Brain microvascular endothelial cell (primary cell): Measurements from ENCODE around the gene TEX51.

Source experiments
- DNase-seq: peaks from one replicate; pipeline ENCODE4 v3.0.0-alpha.2; 2020
- H3K27ac ChIP-seq: fragments of 250-450 bp; sonication (Bioruptor Pico); 2 replicates; pipeline ENCODE4 v1.5.1; 2020; ENCODE audit warnings: mild to moderate bottlenecking, moderate library complexity
- H3K27me3 ChIP-seq: fragments of 250-450 bp; sonication (Bioruptor Pico); replicated peaks from 2 replicates; pipeline ENCODE4 v1.5.1; 2020; ENCODE audit warnings: mild to moderate bottlenecking
- H3K36me3 ChIP-seq: fragments of 250-450 bp; sonication (Bioruptor Pico); replicated peaks from 2 replicates; pipeline ENCODE4 v1.5.1; 2020; ENCODE audit warnings: mild to moderate bottlenecking
- H3K4me3 ChIP-seq: 2 replicates; pipeline ENCODE4 v1.5.1; 2011; ENCODE audit warnings: low read depth, mild to moderate bottlenecking, control low read depth, low read length, moderate library complexity
- in situ Hi-C: cut with HindIII; loops from 2 replicates; pipeline ENCODE4 v1.10.0; 2017; ENCODE audit warnings: low sequenced_read_pairs, low pct_ligation_motif_present
- TF ChIP-seq, protein P1 (sequence below): IDR thresholded peaks from 2 replicates; pipeline ENCODE4 v1.5.1; 2011; ENCODE audit warnings: low read depth, mild to moderate bottlenecking, moderate library complexity, low read length, control low read depth, inconsistent platforms; ENCODE audit errors: missing control alignments

Gene TEX51

DNA sequence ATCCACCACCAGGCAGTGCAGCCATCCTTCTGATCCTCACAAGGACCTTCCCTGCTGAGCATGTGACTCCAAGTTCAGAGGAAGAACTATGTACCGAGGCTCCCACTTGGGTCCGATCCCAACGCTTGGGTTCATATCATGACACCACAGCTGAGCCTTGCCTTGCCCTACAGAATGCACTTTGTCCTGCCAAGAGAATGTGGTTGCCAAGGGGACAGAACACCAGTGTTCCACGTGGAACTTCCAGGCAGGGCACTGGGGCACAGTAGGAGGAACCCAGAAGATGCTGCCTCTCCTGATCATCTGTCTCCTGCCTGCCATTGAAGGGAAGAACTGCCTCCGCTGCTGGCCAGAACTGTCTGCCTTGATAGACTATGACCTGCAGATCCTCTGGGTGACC, at the start of gene TEX51:
Gene TEX51, plus strand, starts transcription at position 255 of the 400 bp plus-strand sequence. Its CDS starts 29 bp downstream, at position 284.
- Histone ChIP-seq H3K36me3 (no peaks in the 10 kb centered on the region), H3K4me3 (no peak within 1 kb of the TSS), H3K27ac (no peak within 1 kb of the TSS), H3K27me3 (no peaks in the 10 kb centered on the region)
- in situ Hi-C loops = no loop called here
- no peak for DNase-seq
- TF ChIP-seq, protein P1, sequence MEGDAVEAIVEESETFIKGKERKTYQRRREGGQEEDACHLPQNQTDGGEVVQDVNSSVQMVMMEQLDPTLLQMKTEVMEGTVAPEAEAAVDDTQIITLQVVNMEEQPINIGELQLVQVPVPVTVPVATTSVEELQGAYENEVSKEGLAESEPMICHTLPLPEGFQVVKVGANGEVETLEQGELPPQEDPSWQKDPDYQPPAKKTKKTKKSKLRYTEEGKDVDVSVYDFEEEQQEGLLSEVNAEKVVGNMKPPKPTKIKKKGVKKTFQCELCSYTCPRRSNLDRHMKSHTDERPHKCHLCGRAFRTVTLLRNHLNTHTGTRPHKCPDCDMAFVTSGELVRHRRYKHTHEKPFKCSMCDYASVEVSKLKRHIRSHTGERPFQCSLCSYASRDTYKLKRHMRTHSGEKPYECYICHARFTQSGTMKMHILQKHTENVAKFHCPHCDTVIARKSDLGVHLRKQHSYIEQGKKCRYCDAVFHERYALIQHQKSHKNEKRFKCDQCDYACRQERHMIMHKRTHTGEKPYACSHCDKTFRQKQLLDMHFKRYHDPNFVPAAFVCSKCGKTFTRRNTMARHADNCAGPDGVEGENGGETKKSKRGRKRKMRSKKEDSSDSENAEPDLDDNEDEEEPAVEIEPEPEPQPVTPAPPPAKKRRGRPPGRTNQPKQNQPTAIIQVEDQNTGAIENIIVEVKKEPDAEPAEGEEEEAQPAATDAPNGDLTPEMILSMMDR = no peak

GRCh38 chr2:126849054-126849453, 49.6 kb upstream of the TEX51 start:
- in situ Hi-C loops = no loop called here
- Histone ChIP-seq H3K27me3 (no peaks in the 10 kb centered on the region), H3K27ac (no peak overlapping the region), H3K4me3 (no peak overlapping the region), H3K36me3 (no peaks in the 10 kb centered on the region)
- no peak for DNase-seq
- TF ChIP-seq, protein P1 = no peak

- in situ Hi-C loops = no loop called here
- no peak overlapping the region for H3K4me3 ChIP-seq
- no peak overlapping the region for H3K27ac ChIP-seq
- H3K36me3 ChIP-seq = no peaks in the 10 kb centered on the region
- TF ChIP-seq, protein P1 = no peak
- no peaks in the 10 kb centered on the region for H3K27me3 ChIP-seq
- DNase-seq = no peak
Observed at GRCh38 chr2:126849486-126849885, 49.2 kb upstream of the TEX51 start.

GRCh38 chr2:126849991-126850535, 48.6 kb upstream of the TEX51 start:
- Histone ChIP-seq H3K4me3 (no peak overlapping the region), H3K27ac (no peak overlapping the region), H3K27me3 (no peaks in the 10 kb centered on the region), H3K36me3 (no peaks in the 10 kb centered on the region)
- no peak for DNase-seq
- in situ Hi-C loops = no loop called here
- TF ChIP-seq, protein P1 = no peak

GRCh38 chr2:126850940-126851339, 47.8 kb upstream of the TEX51 start:
- no peak overlapping the region for H3K4me3 ChIP-seq
- in situ Hi-C loops = no loop called here

More at GRCh38 chr2:126850940-126851339, 47.8 kb upstream of the TEX51 start:
- TF ChIP-seq, protein P1 = no peak
- DNase-seq = no peak
- H3K36me3 ChIP-seq = no peaks in the 10 kb centered on the region
- H3K27me3 ChIP-seq = no peaks in the 10 kb centered on the region
- H3K27ac ChIP-seq = no peak overlapping the region
